ENCODE measurements around the gene CD164. TPM values are rescaled to one million over a fixed set of nuclear protein-coding genes. Genes with fewer than 3 reads are reported as not detected.

The CD164 gene
- total RNA-seq, 1 donor from 2014 or later, result 307 TPM

- no peak overlapping the region for H3K27ac ChIP-seq
- no peak for ATAC-seq
Observed at GRCh38 chr6:109321752-109322151, 60.5 kb downstream of the CD164 start.

GRCh38 chr6:109320072-109320471, 62.2 kb downstream of the CD164 start:
- intact Hi-C loops (cut with DNase I), result no loop called here
- no peak for TF ChIP-seq CTCF (IDR thresholded peaks at IDR 0.05)
- Histone ChIP-seq H3K9me3 (no peaks in the 10 kb centered on the region), H3K4me1 (no peaks in the 10 kb centered on the region), H3K27me3 (ENCODE audit: low read depth) (no peaks in the 10 kb centered on the region), H3K4me3 (no peak overlapping the region), H3K27ac (no peak overlapping the region), H3K36me3 (no peaks in the 10 kb centered on the region)
- DNase-seq (no peak), ATAC-seq (no peak)

More at GRCh38 chr6:109321752-109322151, 60.5 kb downstream of the CD164 start:
- Histone ChIP-seq H3K36me3 (no peaks in the 10 kb centered on the region), H3K4me3 (no peak overlapping the region), H3K4me1 (peaks cover 5% of the 10 kb centered on the region), H3K27me3 (ENCODE audit: low read depth) (no peaks in the 10 kb centered on the region), H3K9me3 (no peaks in the 10 kb centered on the region)
- DNase-seq, result no peak
- no peak for TF ChIP-seq CTCF (IDR thresholded peaks at IDR 0.05)
- intact Hi-C loops (cut with DNase I), result no loop called here

GRCh38 chr6:109318328-109318876, 63.9 kb downstream of the CD164 start:
- Histone ChIP-seq H3K36me3 (no peaks in the 10 kb centered on the region), H3K9me3 (no peaks in the 10 kb centered on the region), H3K4me3 (no peak overlapping the region), H3K4me1 (no peaks in the 10 kb centered on the region), H3K27me3 (ENCODE audit: low read depth) (no peaks in the 10 kb centered on the region), H3K27ac (no peak overlapping the region)
- ATAC-seq (no peak), DNase-seq (no peak)
- intact Hi-C loops (cut with DNase I), result no loop called here
- no peak for TF ChIP-seq CTCF (IDR thresholded peaks at IDR 0.05)

- intact Hi-C loops (cut with DNase I), result no loop called here
- Histone ChIP-seq H3K27ac (no peak overlapping the region), H3K4me3 (no peak overlapping the region), H3K27me3 (ENCODE audit: low read depth) (no peaks in the 10 kb centered on the region), H3K36me3 (no peaks in the 10 kb centered on the region), H3K9me3 (no peaks in the 10 kb centered on the region), H3K4me1 (no peaks in the 10 kb centered on the region)
- DNase-seq, result no peak
- TF ChIP-seq CTCF (IDR thresholded peaks at IDR 0.05), result no peak
- ATAC-seq, result no peak
Observed at GRCh38 chr6:109316909-109317308, 65.4 kb downstream of the CD164 start.

Other genes starting within 250 kb of the CD164 start
- gene PPIL6, start 58.2 kb upstream of the CD164 start, total RNA-seq, result 10.6 TPM
- 13.7 TPM for gene SMPD2, start 58.3 kb upstream of the CD164 start, total RNA-seq
- 79.4 TPM for gene MICAL1, start 73.3 kb upstream of the CD164 start, total RNA-seq
- 8.2 TPM for gene ZBTB24, start 100.8 kb upstream of the CD164 start, total RNA-seq